Ascending aorta (tissue), 2 donors: ENCODE measurements around the gene PCSK2. TPM values are rescaled to one million over a fixed set of nuclear protein-coding genes. Genes with fewer than 3 reads are reported as not detected.

Source experiments
- DNase-seq, 2 donors: peaks; one replicate each; pipeline ENCODE4 v3.0.0-alpha.2; 2019; ENCODE audit warnings: low spot score in 2 of 2
- H3K27ac ChIP-seq, 2 donors: fragments of 200-600 bp; sonication (generic); one replicate each; pipeline ENCODE4 v1.5.1; 2016 to 2017; ENCODE audit warnings: mild to moderate bottlenecking in 1 of 2
- H3K27me3 ChIP-seq: fragments of 200-600 bp; sonication (generic); one replicate; pipeline ENCODE4 v1.5.1; 2017
- H3K36me3 ChIP-seq, 2 donors: fragments of 200-600 bp; sonication (generic); one replicate each; pipeline ENCODE4 v1.5.1; 2016
- H3K4me1 ChIP-seq, 2 donors: fragments of 200-600 bp; sonication (generic); one replicate each; pipeline ENCODE4 v1.5.1; 2016 to 2017; ENCODE audit warnings: mild to moderate bottlenecking in 1 of 2
- H3K4me3 ChIP-seq, 2 donors: fragments of 200-600 bp; sonication (generic); one replicate each; pipeline ENCODE4 v1.5.1; 2016 to 2017; ENCODE audit warnings: mild to moderate bottlenecking in 1 of 2
- H3K9me3 ChIP-seq, 2 donors: fragments of 200-600 bp; sonication (generic); one replicate each; pipeline ENCODE4 v1.5.1; 2016
- CTCF ChIP-seq, 3 experiments: fragments of 200-600 bp in 2 of 3; fragments of 450-650 bp in 1 of 3; sonication (generic) in 2 of 3; IDR thresholded peaks; one replicate each; pipeline ENCODE4 v1.5.1; 2016 to 2019; ENCODE audit warnings: antibody characterized with exemption in 3 of 3, mild to moderate bottlenecking in 1 of 3, moderate library complexity in 1 of 3
- intact Hi-C: fragments of 100-400 bp; cut with DNase I; formaldehyde crosslinking; loops from one replicate; pipeline ENCODE4 v1.15.1; 2023
- total RNA-seq: library from RNA; depleted of rRNA; stranded (reverse); fragments of >200 nt; gene quantifications from one replicate; pipeline ENCODE4 v1.1.0, GENCODE V29; 2016

Gene PCSK2
- total RNA-seq, 1 donor from 2014 or later: not detected

GRCh38 chr20:17511401-17511800 is 284.6 kb downstream of the PCSK2 start:
- no peak for TF ChIP-seq CTCF (IDR thresholded peaks at IDR 0.05)
- Histone ChIP-seq H3K27me3 (no peaks in the 10 kb centered on the region), H3K27ac (no peak overlapping the region), H3K36me3 (no peaks in the 10 kb centered on the region), H3K4me3 (no peak overlapping the region), H3K9me3 (no peaks in the 10 kb centered on the region), H3K4me1 (no peaks in the 10 kb centered on the region)
- DNase-seq: no peak
- intact Hi-C loops: no loop called here

GRCh38 chr20:17513939-17514338 is 287.1 kb downstream of the PCSK2 start:
- no peak for DNase-seq
- no peaks in the 10 kb centered on the region for H3K4me1 ChIP-seq
- TF ChIP-seq CTCF (IDR thresholded peaks at IDR 0.05): no peak
- H3K4me3 ChIP-seq: no peak overlapping the region
- H3K27me3 ChIP-seq: no peaks in the 10 kb centered on the region
- H3K27ac ChIP-seq: no peak overlapping the region
- intact Hi-C loops: no loop called here
- H3K9me3 ChIP-seq: no peaks in the 10 kb centered on the region
- no peaks in the 10 kb centered on the region for H3K36me3 ChIP-seq

- Histone ChIP-seq H3K27me3 (no peaks in the 10 kb centered on the region), H3K9me3 (no peaks in the 10 kb centered on the region), H3K36me3 (no peaks in the 10 kb centered on the region), H3K4me3 (no peak overlapping the region), H3K4me1 (no peaks in the 10 kb centered on the region), H3K27ac (no peak overlapping the region)
- no peak for TF ChIP-seq CTCF (IDR thresholded peaks at IDR 0.05)
- intact Hi-C loops: no loop called here
- DNase-seq: no peak
These were observed 288.2 kb downstream of the PCSK2 start for GRCh38 chr20:17515053-17515452.

DNA sequence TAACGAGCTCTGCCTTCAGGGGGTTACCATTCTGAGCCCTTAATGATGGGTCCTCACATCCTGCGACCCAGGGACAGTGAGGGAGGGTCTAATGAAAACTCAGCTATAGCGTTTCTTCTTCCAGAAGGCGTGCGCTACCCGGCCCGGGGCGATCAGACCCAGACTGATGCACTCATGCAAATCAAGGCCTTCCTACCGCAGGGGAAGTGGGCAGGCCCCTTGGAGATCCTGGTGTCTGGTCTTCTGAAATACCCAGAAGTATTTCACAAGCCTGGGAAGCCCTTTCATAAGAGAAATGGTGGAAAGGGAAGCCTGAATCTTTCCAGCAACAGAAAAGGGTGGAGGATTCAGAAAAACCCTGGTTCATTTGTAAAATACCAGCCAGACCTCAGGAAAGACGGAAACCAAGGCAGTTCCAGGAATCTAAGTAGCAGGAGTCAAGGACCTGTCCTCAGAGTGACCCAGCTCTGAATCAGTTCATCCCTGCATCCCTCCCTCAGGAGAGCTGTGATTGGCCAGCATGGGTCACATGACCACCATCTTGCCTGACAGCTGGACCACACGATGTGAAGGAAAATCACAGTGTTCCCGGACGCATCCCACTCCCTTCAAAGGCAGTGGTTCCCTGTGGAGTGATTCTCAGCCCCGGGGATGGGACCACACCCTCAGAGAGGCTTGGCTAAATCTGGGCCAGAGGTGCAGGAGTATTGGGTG is 291.7 kb downstream of the PCSK2 start:
- Histone ChIP-seq H3K36me3 (no peaks in the 10 kb centered on the region), H3K4me1 (no peaks in the 10 kb centered on the region), H3K27me3 (no peaks in the 10 kb centered on the region), H3K9me3 (no peaks in the 10 kb centered on the region), H3K27ac (no peak overlapping the region), H3K4me3 (no peak overlapping the region)
- no peak for TF ChIP-seq CTCF (IDR thresholded peaks at IDR 0.05)
- no peak for DNase-seq
- intact Hi-C loops: no loop called here

- H3K27me3 ChIP-seq: no peaks in the 10 kb centered on the region
- H3K4me3 ChIP-seq: no peak overlapping the region
- H3K27ac ChIP-seq: no peak overlapping the region
- no peaks in the 10 kb centered on the region for H3K4me1 ChIP-seq
- no peak for TF ChIP-seq CTCF (IDR thresholded peaks at IDR 0.05)
- no peaks in the 10 kb centered on the region for H3K36me3 ChIP-seq
- intact Hi-C loops: no loop called here
- no peak for DNase-seq
- H3K9me3 ChIP-seq: no peaks in the 10 kb centered on the region
These were observed 292.9 kb downstream of the PCSK2 start for GRCh38 chr20:17519606-17520285.
